DMS79 (cell line): ENCODE results near the gene ADORA3.
"Not testable (repeated sequence)": the region's sequence is repeated elsewhere in the genome, so short reads cannot be mapped to it uniquely, and the experiment has no call there.

ENCODE experiments used
- DNase-seq: peaks from one replicate; lab custom pipeline; 2025; lab: John Stamatoyannopoulos, UW

ADORA3 gene

DNA sequence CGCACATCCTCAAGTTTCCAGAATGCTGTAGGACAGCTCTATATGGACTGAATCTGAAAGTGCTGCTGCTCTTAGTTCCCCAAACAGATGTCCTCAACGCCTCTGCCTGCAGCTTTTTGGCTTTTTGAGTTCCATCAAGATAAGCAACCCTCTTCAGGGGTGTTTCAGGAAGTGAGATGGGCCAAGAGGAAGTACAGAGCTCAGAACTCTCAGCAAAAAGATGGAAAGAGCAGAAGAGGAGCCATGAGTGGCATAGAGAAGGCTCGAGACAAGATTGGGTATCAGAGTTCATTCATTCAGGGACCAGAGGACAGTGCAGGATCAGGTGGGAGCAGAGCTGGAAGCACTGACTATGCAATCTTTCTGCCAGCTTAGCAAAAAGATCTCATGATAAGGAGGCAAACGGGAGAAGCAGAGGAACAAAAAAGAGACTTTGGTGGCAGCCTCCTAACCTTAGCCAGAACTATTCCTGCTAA is at the start of gene ADORA3, which contains the start of gene TMIGD3:
Gene ADORA3 (minus strand): TSS at position 49 of the 476 bp plus-strand sequence. CDS start 279 bp downstream, outside the sequence.
Gene TMIGD3 (minus strand): TSS at position 49 of the 476 bp plus-strand sequence. CDS start 279 bp downstream, outside the sequence.
- DNase-seq: no peak

DNA sequence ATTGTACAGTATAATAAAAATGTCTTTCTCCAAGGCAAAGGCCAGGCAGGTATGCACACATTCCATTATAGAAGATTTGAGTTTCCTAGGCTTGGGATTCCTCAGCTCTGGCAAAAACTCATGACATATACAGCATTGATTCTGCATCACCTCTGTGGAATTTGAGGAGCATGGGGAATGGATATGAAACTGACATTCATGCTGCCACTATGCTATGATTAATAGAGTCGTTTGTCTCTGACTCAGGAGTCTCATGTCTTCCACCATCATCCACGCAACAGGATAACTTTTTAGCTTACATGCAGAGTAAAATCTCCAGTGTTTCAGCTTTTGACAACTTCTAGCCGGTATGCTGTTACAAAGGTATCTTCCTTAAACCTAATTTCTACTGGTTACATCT is 49.8 kb upstream of the ADORA3 start:
- no peak for DNase-seq

DNA sequence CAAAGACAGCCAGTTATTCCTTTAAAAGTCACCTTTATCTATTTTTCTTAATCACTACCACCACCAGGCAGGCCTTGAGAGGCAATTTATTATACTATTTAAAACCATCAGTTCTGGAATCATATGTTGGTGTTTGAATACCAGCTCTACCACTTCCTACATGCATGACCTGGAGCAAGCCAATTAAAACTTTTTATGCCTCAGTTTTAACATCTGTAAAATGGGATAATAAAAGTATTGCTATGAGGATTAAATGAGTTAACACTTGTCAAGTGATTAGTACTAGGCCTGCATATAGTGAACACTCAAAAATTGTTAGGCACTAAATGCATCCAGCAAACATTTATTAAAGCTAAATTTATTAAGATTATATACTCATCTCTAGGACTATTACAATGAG is 49.2 kb upstream of the ADORA3 start:
- no peak for DNase-seq

DNA sequence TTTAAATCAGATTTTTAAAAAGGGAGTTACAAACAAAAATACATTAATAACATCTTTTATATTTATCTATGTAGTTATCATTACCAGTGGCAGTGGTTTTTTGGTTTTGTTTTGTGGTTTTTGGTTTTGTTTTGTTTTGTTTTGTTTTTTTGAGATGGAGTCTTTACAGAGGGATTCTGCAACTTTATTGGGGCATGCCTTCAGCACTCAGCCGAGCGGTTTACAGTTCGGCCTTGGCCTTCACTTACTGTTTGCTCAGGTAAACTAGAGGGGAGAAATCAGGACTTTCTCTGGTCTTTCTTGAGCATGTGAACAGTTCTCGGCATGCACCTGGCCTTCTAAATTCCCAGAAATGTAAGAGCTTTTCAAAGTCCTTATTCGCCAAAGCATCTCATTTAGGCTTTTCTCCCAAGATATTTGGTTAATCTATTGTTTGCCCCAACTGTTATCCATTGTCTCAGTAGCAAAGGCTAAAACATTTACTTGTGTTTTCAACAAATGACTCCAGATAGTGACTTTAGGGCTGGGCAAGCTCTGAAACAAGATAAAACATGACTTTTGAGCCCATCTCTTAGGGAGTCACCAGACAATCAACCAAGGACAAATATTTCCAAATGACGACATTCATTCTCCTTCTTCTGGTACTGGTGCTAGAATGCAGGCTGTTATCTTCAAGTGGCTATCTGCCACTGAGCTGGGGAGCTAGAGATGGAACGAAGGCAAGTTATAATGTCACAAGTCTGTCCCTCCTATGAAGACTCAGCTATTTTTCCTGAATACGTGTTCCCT is 48.4 kb upstream of the ADORA3 start:
- DNase-seq: no peak

DNA sequence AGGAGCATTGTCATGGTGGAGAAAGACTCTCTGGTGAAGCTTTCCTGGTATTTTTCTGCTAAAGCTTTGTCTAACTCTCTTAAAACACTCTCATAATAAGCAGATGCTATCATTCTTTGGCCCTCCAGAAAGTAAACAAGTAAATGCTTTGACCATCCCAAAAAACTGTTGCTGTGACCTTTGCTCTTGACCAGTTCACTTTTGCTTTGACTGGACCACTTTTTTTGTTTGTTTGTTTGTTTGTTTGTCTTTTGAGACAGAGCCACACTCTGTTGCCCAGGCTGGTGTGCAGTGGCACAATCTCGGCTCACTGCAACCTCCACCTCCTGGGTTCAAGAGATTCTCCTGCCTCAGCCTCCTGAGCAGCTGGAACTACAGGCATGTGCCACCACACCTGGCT is 44.4 kb upstream of the ADORA3 start:
- DNase-seq: not testable (repeated sequence)

DNA sequence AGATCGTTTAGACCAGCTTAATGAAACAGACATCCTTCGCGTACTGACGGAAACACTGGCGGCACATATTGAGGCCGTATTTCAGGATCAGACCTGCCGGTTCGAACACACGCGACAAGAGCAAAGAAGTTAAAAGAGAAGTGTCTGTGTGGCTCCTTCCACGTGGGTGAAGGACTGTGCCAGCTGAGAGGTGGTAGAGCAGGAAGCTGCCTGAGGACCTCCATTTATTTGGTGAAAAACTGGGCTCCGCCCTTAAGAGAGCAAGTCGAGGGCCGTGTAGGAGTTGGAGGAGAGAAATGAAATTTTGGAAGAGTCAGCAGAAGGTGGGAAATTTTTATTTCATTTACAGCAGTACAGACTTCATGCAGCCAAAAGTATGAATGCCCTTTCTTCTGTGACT is 38.8 kb upstream of the ADORA3 start:
- no peak for DNase-seq

DNA sequence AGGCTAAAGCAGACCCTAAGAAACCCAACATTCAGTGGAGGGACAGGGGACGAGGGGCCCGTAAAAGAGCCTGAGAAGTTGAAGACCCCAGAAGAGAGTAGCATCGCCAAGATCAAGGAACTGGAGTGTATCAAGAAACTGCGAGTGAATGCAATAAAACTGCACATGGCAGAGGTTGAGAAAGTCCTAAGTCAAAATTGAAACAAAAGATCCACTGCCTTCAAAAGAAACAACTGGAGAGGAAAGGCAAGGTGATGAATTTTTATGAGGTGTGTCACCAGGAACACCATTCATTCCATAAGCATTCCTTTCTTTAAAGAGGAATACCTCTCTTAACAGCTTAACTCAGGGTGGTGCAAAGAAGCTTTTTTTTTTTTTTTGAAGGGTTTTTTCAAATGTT is 38.3 kb upstream of the ADORA3 start:
- no peak for DNase-seq

DNA sequence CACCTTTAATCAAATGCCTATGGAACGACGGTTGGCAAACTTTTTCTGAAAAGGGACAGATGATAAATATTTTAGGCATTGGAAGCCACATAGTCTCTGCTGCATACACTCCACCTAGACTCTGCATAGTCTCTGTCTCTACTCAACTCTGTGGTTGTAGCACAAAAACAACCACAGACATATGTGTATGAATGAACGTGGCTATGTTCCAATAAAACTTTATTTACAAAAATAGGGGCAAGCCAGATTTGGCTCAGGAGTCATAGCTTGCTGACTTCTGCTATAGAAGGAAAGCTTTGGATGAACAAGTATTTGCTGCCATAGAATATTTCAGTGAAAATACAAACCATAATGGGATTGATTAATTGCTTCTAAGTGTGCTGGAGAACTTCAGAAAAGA is 37.5 kb upstream of the ADORA3 start:
- DNase-seq: no peak

DNA sequence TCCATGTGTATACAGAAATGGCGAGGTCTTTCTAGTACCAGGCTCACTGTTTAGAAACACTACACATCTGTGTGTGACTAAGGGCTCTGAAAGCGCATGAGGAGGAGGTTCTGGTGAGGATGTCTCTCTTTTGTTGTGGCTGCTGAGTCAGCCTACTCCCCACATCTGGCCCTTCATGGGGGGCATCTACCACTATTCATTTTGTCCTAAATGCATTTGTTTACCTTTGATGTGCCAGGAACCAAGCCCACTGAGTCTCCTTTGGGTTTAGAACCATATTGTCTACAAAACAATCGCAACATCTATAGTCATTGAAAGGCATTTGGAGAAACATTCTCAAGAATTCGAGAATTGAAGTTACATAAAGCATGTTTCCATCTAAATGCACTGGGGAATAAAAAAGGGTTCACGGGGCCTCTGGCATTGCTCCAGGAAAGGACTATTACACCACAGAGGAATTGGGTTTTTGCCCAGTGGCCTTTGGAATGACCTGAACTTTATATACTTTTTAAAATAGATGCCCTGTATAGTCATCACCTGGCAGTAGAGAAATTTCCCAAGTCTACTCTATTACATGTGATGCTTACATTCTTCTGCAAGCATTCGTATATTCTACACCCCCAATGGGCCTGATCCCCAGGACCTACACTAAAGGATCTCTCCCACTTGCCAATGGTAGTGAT is 35.1 kb upstream of the ADORA3 start:
- no peak for DNase-seq

DNA sequence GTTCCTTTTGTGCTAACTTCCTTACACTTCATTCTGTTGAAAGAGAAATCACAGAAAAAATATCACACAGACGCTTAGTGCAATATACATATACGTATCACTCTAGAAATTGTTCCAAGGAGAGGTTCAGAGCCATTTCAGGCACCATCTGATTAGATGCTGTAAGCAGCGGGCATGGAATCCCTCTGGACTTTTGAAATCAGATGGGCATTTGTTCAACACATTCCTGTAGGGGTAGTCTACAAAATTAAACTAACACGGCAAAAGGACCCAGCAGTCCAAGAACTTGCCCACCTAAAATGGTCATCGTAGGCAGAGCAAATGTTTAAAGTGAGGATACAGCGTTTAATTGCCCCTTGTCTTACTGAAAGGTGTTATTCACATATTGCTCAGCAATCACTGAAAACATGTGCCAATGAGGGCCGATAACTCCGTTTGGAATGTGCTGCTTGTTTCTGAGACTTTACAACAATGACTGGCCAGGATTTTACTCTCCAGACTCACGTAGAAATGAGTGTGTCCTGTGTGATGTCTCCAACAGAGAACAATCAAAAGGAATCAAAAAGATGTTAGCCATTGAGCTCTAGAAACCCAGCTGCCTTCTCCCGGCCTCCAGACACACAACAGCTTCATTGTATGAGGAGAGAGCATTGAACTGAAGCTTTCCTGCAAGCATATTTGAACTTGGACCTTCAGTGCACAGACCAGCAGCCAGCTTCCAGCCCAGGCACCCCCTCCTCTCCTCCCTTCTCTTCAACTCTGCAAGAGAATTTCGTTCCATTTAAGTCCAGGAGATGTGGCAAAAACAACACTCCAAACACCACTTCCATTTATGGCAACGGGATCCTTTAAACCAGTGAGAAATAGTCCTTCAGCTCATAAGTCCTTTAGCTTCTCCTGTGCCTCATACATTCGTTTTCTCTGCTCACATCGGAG is 32.1 kb upstream of the ADORA3 start:
- no peak for DNase-seq

DNA sequence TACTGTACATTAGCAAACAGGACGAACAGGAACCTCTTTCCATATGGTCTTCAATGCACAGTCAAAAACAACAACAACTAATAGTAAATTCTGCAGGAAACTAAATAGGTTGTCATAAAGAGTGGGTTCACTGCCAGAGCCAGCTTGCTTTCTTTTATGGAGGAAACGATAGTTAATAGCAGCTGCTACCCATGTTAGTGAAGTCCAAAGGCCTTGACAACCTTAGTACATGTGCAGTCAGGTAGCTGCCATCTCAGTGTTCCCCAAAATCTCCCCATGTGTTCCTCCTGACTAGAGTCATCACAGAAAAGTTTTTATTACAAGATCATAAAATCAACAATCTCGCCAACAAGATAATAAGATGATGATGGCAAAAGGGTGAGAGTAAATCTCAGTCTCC is 16.6 kb upstream of the ADORA3 start:
- DNase-seq: no peak

DNA sequence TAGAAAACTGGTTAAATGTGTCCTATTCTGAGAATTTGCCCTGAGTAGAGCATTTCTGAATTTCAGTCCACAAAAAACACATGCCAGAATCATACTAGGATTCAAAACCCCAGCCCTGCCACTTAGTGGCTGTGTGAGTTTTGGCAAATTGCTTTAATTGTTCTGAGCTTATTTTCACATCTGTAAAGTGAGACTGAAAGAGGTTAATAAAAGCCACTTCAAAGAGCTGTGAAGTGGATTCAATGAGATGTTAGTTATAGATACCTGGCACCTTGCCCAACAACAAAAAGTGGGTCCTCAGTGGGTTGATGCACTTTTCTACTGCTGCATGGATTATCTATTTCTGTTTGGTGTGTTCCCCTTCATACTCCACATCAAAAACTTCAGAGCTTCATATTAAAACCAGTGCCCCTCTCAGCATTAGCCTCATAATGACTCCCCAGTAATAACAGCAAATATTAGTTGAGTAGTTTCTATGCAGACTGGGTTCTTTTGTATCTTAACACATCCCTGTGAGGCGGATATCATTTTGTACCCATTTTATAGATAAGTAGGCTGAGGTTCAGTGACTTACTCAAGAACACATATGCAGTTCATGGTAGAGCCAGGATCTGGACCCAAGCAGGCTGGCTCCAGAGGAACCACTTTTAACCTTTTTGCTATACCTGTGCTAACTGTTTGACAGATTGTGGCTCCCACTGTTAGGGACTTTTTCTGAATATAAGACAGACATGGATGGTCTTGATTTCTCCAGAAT is 14.2 kb upstream of the ADORA3 start:
- DNase-seq: peak; percentile 55

DNA sequence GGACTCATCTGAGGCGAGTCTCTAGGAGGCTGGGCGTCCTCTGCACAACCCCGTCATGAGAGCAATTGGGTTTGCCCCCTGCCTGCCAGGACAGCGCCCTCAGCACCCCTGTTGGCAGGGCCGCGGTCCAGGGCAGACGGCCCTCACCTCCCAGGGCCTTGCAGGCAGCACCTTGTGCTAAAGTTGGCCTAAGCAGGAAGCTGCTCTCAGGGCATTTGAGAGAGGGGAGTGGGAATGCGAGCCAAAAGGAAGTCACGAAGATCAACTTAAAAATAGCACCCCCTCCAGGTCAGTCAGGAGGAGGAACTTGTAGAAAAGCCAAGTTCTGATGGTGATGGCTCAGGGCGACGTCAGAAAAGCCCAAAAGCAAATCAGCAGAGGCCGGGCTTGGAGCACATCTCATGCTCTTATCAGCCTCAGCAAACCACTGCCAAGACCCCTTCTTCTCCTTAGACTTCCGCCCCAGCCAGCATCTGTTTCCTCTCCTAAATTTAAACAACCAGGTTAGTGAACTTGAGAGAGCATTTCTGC is 12.6 kb upstream of the ADORA3 start:
- no peak for DNase-seq

DNA sequence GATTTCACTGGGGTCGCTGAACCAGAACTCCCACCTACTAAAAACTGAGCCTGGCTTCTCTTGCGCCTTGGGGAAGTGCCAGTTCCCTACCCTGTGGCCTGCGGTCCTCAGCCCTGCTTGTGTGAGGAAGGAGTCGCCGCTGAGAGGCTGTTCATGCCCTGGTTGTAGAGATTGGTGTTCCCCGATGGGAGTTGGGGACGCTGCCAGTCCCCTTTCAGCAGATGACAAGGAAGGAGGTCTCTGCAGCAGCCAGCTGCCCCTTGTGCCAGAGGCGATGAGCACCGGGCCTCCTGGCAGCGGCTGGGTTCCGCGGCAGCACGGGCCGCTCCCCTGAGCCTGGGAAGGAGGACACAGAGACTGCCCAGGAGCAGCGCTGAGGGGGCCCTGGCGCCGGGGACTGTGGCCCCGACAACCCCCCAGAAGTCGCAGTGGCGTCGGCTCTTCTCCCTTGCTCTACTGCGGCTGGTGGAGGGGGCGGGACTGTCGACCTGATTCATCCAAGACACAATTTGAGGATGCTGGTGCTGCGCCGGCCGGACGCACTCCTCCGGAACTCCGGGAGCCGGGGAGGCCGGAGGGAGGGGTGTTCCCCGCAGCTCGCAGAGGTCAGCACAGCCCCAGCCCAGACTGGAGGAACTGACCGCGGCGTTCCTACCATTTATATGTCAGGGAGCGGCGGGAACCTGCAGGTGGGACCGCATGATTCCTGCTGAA is 12.0 kb upstream of the ADORA3 start:
- DNase-seq: peak; percentile 19

DNA sequence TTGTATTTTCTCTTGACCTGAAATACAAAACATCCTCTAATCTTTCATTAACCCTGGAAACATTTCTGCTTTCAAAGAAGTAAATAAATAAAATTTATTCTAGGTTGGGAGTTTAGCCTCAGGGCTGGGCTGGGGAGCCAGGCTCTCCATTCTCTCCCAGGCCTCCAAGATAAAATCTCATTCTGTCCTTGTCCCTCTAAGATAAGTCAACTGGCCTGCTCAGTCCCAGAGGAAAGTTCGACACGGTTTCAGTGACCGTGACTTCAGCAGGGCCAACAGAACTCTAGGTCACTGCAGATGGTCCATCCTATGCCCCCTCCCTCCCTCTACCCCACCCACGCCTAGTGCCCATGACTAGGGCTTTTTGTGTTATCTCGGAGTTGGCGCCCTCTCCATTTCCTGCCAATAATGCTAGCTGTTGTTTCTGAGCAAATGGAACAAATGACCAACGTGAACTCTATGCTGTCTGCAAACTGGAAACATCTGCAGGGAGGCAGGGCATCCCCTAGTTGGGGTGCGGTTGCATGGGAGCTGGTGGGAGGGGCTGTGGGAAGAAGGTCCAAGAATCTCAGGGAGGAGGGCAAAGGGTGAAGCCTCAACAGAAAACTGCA is 10.1 kb upstream of the ADORA3 start:
- no peak for DNase-seq

DNA sequence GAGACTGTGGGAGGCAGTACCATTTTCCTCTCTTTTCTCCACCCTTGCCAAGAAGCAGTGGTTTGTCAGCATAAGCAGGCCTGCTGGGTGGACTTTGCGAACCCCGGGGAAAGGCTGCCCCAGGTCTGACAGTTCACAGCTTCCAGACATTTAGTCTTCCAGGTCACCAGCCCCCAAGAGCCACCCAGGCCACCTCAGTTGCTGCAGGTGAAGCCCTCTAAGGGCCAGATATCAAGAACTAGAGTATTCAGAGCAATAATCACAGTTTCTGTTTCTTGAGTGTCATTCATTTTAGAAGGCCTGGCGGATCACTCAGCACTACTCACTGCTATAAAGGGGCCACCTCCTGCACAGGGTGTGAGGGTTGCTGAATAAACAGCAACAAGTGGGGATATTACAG is 9.5 kb upstream of the ADORA3 start:
- no peak for DNase-seq

DNA sequence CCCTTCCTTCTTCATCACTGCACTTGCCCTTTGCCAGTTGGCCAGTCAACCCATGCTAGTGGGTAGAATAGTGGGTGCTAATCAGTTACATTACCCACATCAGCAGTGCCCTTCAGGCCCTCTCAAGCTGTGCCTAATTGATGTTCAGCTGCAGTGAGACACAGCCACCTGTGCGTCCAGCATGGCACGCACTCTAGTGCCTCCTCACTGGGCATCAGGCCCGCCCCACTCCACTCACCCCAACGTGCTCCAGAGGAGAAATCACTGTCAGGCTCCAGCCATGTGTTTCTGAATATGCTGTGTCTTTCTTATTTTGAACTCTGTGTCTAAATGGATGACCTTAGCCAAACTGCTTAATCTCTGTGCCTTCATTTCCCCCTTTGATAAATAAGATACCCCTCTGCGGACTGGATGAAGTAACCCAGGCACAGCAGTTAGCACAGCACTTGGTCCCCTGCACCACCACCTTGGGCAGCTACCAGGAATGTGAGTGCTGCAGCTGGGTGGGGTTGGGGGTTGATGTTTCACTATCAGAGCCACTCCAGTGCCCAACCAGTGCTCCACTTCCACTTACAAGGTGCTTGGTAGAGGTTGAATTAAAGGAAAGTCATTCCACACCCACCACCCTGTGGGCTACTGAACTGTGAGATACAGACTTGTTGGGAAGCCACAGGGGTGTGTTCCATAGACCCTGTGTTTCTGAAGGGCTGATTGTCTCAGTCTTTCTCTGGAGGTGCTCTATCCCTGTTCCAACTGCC is 8.9 kb upstream of the ADORA3 start:
- no peak for DNase-seq

DNA sequence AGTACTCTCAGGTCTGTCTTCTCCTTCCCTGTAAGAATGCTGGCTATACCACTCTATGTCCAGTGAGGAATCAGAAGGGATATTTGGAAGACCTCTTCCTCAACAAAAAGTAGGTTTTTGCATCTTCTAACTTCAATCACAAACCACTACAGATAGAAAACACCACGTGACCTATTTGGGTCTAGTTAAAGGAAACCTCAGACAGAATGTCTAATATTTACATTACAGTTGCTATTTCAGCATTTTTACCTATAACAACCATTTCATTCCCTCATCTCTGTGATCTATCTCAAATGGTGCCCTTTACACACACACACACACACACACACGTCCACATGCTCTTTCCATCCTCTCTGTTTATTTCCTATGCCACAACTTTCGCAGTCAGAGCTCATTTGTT is 7.9 kb upstream of the ADORA3 start:
- DNase-seq: no peak

DNA sequence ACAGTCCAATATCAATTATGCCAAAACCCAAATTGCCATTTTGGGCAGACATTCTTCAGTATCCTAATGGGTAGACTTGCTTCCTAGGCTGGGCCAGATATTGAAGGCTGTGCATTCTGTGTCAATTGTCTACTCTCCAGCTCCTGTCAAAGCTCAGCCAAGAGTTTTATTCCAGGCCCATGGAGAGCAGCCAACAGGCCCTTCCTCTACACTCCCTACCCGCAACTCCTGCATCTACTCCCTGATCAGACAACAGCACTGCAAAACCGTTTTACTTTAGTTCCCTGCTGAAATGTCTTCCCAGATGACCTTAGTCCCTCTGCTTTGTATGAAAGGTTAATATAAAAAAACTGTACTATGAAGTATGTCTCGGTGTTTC is 6.6 kb upstream of the ADORA3 start:
- no peak for DNase-seq
